Right lobe of liver (tissue), 6 donors: Measurements from ENCODE around the gene LLCFC1. TPM values are rescaled to one million over a fixed set of nuclear protein-coding genes. Genes with fewer than 3 reads are reported as not detected.

Experiments used
- ATAC-seq, 4 donors: fragments of 200-7000 bp; cut with Tn5 transposase; one replicate each; pipeline ENCODE4 v1.9.1; 2020; ENCODE audit warnings: mild to moderate bottlenecking in 4 of 4, moderate library complexity in 4 of 4
- DNase-seq, 3 donors: peaks; one replicate each; pipeline ENCODE4 v3.0.0-alpha.2; 2020
- H3K27ac ChIP-seq, 3 donors: fragments of 200-600 bp; one replicate each; pipeline ENCODE4 v1.8.0; 2022
- H3K27me3 ChIP-seq, 2 donors: fragments of 200-600 bp; one replicate each; pipeline ENCODE4 v1.8.0; 2022
- H3K36me3 ChIP-seq, 4 donors: fragments of 200-600 bp; sonication (generic) in 1 of 4; one replicate each; pipeline versions ENCODE4 v1.5.1 to v1.8.0; 2017 to 2022; ENCODE audit warnings: control low read depth in 1 of 4
- H3K4me1 ChIP-seq, 4 donors: fragments of 200-600 bp; sonication (generic) in 1 of 4; one replicate each; pipeline versions ENCODE4 v1.5.1 to v1.8.0; 2017 to 2022; ENCODE audit warnings: control low read depth in 1 of 4
- H3K4me3 ChIP-seq, 3 donors: fragments of 200-600 bp; one replicate each; pipeline ENCODE4 v1.8.0; 2022
- H3K9me3 ChIP-seq, 4 donors: fragments of 200-600 bp; sonication (generic) in 1 of 4; one replicate each; pipeline versions ENCODE4 v1.5.1 to v1.8.0; 2017 to 2022; ENCODE audit warnings: control low read depth in 1 of 4
- CTCF ChIP-seq, 4 donors: fragments of 200-600 bp in 3 of 4; fragments of 450-650 bp in 1 of 4; IDR thresholded peaks; one replicate each; pipeline versions ENCODE4 v1.5.1 to v1.8.0; 2016 to 2022; ENCODE audit warnings: antibody characterized with exemption in 4 of 4, mild to moderate bottlenecking in 2 of 4
- POLR2A ChIP-seq: fragments of 450-650 bp; IDR thresholded peaks from one replicate; pipeline ENCODE4 v1.6.1; 2017; ENCODE audit warnings: antibody characterized with exemption, mild to moderate bottlenecking
- WGBS: methylation state at CpG from one replicate; pipeline ENCODE4 v1.1.6; 2018; ENCODE audit warnings: low coverage, low lambda C conversion rate; ENCODE audit not compliant: insufficient coverage; ENCODE audit errors: missing lambda C conversion rate; 5-methylcytosine and 5-hydroxymethylcytosine counted together
- intact Hi-C, 2 donors: fragments of 100-400 bp; cut with DNase I; formaldehyde crosslinking; loops; one replicate each; pipeline versions ENCODE4 v1.11.2 to v1.14.1; 2022
- total RNA-seq, 6 experiments: library from RNA; depleted of rRNA in 2 of 6; stranded (reverse); fragments of >200 nt in 2 of 6; fragmentation: NEBNext Ultra II Directional in 3 of 6; extraction: Animal tissue kit (Norgen Biotek cat#: 25700) in 3 of 6; gene quantifications; one replicate each; pipeline versions ENCODE4 v1.1.0 to v1.2.4, GENCODE V29; 2016 to 2023
- donor health status: DM: no; HTN: yes; CAD: no.
- donor health status: DM: no; HTN: no; CAD: no.
- donor health status: DM: no; HTN: no; CAD: no.
- donor health status: DM: no; HTN: yes; CAD: no.
- donor health status: DM: no; HTN: yes; CAD: no.

LLCFC1 gene
- total RNA-seq, 6 experiments from 2014 or later: not detected

DNA sequence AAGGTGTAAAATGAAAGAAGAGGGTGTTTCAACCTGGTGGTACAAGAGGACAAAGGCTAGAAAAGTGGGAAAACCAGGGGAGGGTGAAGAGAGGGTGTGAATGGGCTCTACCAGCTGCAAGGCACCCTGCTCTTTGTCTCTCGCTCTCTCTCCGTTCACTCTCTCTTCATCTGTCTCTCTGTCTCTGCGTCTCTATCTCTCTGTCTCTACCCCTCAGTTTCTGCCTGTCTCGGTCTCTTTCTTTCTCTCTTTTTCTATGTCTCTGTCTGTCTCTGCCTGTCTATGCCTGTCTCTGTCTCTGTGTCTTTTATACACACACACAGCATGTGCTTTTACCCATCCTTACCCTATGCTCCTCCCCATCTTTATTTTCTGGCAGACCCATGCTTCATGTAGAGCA lies 673 bp upstream of the LLCFC1 start:
- WGBS: 94% methylated on average over 3 of the region's 4 CpGs
- intact Hi-C loops: no loop called here
- ATAC-seq (no peak), DNase-seq (no peak)
- Histone ChIP-seq H3K36me3 (no peaks in the 10 kb centered on the region), H3K9me3 (no peaks in the 10 kb centered on the region), H3K4me3 (no peak overlapping the region), H3K27me3 (no peaks in the 10 kb centered on the region), H3K4me1 (no peaks in the 10 kb centered on the region), H3K27ac (no peak overlapping the region)
- TF ChIP-seq CTCF (IDR thresholded peaks at IDR 0.05): no peak
- no peak for TF ChIP-seq POLR2A

DNA sequence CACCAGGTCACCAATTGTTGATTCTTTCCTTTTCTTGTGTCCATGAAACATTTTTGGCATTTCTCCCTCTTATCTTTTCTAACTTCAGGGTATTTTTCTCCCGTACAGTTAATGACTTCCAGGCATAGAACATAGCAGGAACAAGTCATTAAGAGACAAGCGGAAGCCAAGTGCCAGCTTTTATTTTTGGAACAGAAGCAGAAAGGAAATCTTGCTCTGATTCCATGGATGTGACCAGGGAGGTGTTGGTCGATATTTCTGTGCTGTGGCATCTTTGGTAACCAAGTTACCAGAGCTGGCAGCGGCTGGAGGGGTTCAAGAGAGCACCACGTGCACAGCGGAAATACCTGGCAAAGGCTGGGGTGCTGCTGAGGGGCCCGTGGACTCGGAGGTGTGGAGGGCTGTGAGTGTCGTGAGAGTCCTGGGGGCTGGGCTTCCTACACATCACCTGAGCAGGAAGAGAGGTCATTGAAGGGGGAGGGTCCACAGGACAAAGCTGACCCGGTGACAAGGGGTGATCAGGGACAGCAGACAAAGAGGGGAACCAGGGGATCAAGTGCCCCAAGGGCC lies 1.8 kb downstream of the LLCFC1 start:
- no peaks in the 10 kb centered on the region for H3K36me3 ChIP-seq
- intact Hi-C loops: no loop called here
- H3K27ac ChIP-seq: no peak overlapping the region
- DNase-seq: no peak
- 37% methylated on average over 8 of the region's 10 CpGs for WGBS
- ATAC-seq: no peak
- TF ChIP-seq CTCF (IDR thresholded peaks at IDR 0.05) (no peak), POLR2A (no peak)
- no peaks in the 10 kb centered on the region for H3K4me1 ChIP-seq
- H3K4me3 ChIP-seq: no peak overlapping the region
- H3K9me3 ChIP-seq: no peaks in the 10 kb centered on the region
- no peaks in the 10 kb centered on the region for H3K27me3 ChIP-seq

GRCh38 chr7:142941541-142941940 lies 2.3 kb downstream of the LLCFC1 start:
- H3K4me3 ChIP-seq: no peak overlapping the region
- H3K4me1 ChIP-seq: no peaks in the 10 kb centered on the region
- no peaks in the 10 kb centered on the region for H3K36me3 ChIP-seq
- intact Hi-C loops: no loop called here
- TF ChIP-seq POLR2A: no peak
- no peak for TF ChIP-seq CTCF (IDR thresholded peaks at IDR 0.05)
- ATAC-seq (no peak), DNase-seq (no peak)
- 73% methylated on average over 4 of the region's 7 CpGs for WGBS
- H3K27me3 ChIP-seq: no peaks in the 10 kb centered on the region
- no peaks in the 10 kb centered on the region for H3K9me3 ChIP-seq
- H3K27ac ChIP-seq: no peak overlapping the region

DNA sequence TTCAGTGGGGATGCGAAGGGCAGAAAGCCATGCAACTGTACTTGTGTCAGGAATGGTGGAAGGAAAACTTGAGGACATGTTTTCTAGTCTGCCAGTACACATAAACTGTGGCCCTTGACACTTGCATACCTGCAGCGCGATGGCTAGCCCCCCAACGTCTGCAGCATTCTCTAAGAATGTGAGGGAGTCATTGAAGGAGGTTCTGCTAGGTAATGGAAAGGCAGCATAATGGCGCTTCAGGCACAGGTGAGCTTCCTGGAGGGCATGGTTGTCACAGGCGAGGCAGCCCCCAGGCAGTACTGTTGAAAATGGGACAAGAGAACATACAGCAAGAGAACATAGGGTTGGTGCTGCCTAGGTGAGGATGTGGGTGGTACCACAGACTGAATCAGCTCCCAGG lies 3.5 kb downstream of the LLCFC1 start:
- H3K4me3 ChIP-seq: no peak overlapping the region
- WGBS: 88% methylated on average over 3 of the region's 6 CpGs
- intact Hi-C loops: no loop called here
- H3K27me3 ChIP-seq: no peaks in the 10 kb centered on the region
- H3K9me3 ChIP-seq: no peaks in the 10 kb centered on the region
- no peaks in the 10 kb centered on the region for H3K36me3 ChIP-seq
- ATAC-seq: no peak
- no peak for TF ChIP-seq CTCF (IDR thresholded peaks at IDR 0.05)
- TF ChIP-seq POLR2A: no peak
- no peak overlapping the region for H3K27ac ChIP-seq
- no peaks in the 10 kb centered on the region for H3K4me1 ChIP-seq
- no peak for DNase-seq
